B cell (primary cell): ENCODE data around the gene DCBLD2. TPM values are rescaled to one million over a fixed set of nuclear protein-coding genes. Genes with fewer than 3 reads are reported as not detected.

Experiments
- ATAC-seq: fragments of 200-7000 bp; cut with Tn5 transposase; one replicate; pipeline ENCODE4 v1.10.0; 2021; ENCODE audit warnings: low read depth, mild to moderate bottlenecking, moderate number of reproducible peaks, moderate library complexity
- CTCF ChIA-PET: fragments of 350-600 bp; sonication (Branson Sonifier 250); formaldehyde crosslinking; loops from one replicate; lab custom pipeline; 2021; ENCODE audit warnings: antibody characterized with exemption, inconsistent platforms; lab: Charles Lee
- POLR2A ChIA-PET: fragments of 350-600 bp; sonication (Branson Sonifier 250); formaldehyde crosslinking; loops from one replicate; lab custom pipeline; 2021; ENCODE audit warnings: antibody characterized with exemption; lab: Charles Lee
- DNase-seq: peaks from one replicate; pipeline ENCODE4 v3.0.0; 2013
- H2AFZ ChIP-seq: 2 replicates; pipeline ENCODE4 v1.6.1; 2012; ENCODE audit warnings: mild to moderate bottlenecking, low read depth, low read length; ENCODE audit not compliant: insufficient read depth, poor library complexity, severe bottlenecking
- H3K27ac ChIP-seq, 2 donors: 1 replicate in 1 of 2; 2 replicates in 1 of 2; pipeline ENCODE4 v1.5.1; 2012 to 2013; ENCODE audit warnings: low read length in 2 of 2, mild to moderate bottlenecking in 2 of 2, moderate library complexity in 1 of 2
- H3K27me3 ChIP-seq, 4 experiments: fragments of 200-600 bp in 1 of 4; sonication (generic) in 1 of 4; replicated peaks in 1 of 4; 1 replicate in 2 of 4; 2 replicates in 2 of 4; pipeline versions ENCODE4 v1.6.1 to v1.7.0; 2013 to 2016; ENCODE audit warnings: low read length in 3 of 4, mild to moderate bottlenecking in 2 of 4, mixed read lengths in 1 of 4, moderate library complexity in 1 of 4; ENCODE audit not compliant: insufficient read depth in 4 of 4, control insufficient read depth in 3 of 4; ENCODE audit errors: control extremely low read depth in 1 of 4
- H3K36me3 ChIP-seq, 2 experiments: replicated peaks in 1 of 2; 1 replicate in 1 of 2; 2 replicates in 1 of 2; pipeline versions ENCODE4 v1.6.1 to v1.7.1; 2013; ENCODE audit warnings: low read length in 1 of 2; ENCODE audit not compliant: insufficient read depth in 2 of 2, control insufficient read depth in 1 of 2; ENCODE audit errors: control extremely low read depth in 1 of 2, extremely low read depth in 1 of 2
- H3K4me1 ChIP-seq, 2 donors: fragments of 200-600 bp in 1 of 2; sonication (generic) in 1 of 2; 1 replicate in 1 of 2; 2 replicates in 1 of 2; pipeline versions ENCODE4 v1.5.1 to v1.6.1; 2013 to 2017; ENCODE audit warnings: low read length in 2 of 2; ENCODE audit not compliant: control insufficient read depth in 2 of 2, insufficient read depth in 2 of 2
- H3K4me2 ChIP-seq: replicated peaks from 2 replicates; pipeline ENCODE3; 2012; ENCODE audit warnings: mild to moderate bottlenecking, low read depth, low read length; ENCODE audit not compliant: poor library complexity, severe bottlenecking
- H3K4me3 ChIP-seq, 5 experiments: fragments of 200-600 bp in 1 of 5; sonication (generic) in 1 of 5; 1 replicate in 3 of 5; 2 replicates in 2 of 5; pipeline versions ENCODE4 v1.5.1 to v1.7.0; 2011 to 2016; ENCODE audit warnings: low read length in 4 of 5, mild to moderate bottlenecking in 4 of 5, low read depth in 2 of 5, control low read depth in 1 of 5, moderate library complexity in 1 of 5; ENCODE audit not compliant: insufficient read depth in 1 of 5; ENCODE audit errors: control extremely low read depth in 1 of 5, extremely low read depth in 1 of 5
- H3K79me2 ChIP-seq: fragments of 200-600 bp; sonication (generic); one replicate; pipeline ENCODE4 v1.6.0; 2016; ENCODE audit warnings: low read length; ENCODE audit not compliant: control insufficient read depth, insufficient read depth
- H3K9ac ChIP-seq: fragments of 200-600 bp; sonication (generic); 2 replicates; pipeline ENCODE4 v1.6.1; 2017; ENCODE audit warnings: mild to moderate bottlenecking, low read length, moderate library complexity
- H3K9me3 ChIP-seq, 3 donors: one replicate each; pipeline versions ENCODE4 v1.6.1 to v1.7.1; 2013; ENCODE audit warnings: low read length in 2 of 3; ENCODE audit not compliant: control insufficient read depth in 2 of 3, insufficient read depth in 1 of 3; ENCODE audit errors: control extremely low read depth in 1 of 3
- H4K20me1 ChIP-seq: 2 replicates; pipeline ENCODE4 v1.6.0; 2012; ENCODE audit warnings: mild to moderate bottlenecking, low read length; ENCODE audit not compliant: insufficient read depth, control insufficient read depth, poor library complexity, severe bottlenecking
- H3K27ac Mint-ChIP-seq: one replicate; pipeline ENCODE4 v1.8.0; 2021; ENCODE audit warnings: mixed read lengths
- H3K27me3 Mint-ChIP-seq: one replicate; pipeline ENCODE4 v1.8.0; 2021; ENCODE audit warnings: mixed read lengths
- H3K4me1 Mint-ChIP-seq: one replicate; pipeline ENCODE4 v1.8.0; 2021; ENCODE audit warnings: mixed read lengths
- H3K4me3 Mint-ChIP-seq: one replicate; pipeline ENCODE4 v1.8.0; 2021; ENCODE audit warnings: mixed read lengths
- H3K9me3 Mint-ChIP-seq: one replicate; pipeline ENCODE4 v1.8.0; 2022; ENCODE audit warnings: mixed read lengths; ENCODE audit not compliant: insufficient read depth
- CTCF ChIP-seq: fragments of 200-600 bp; IDR thresholded peaks from one replicate; pipeline ENCODE4 v1.8.0; 2022; ENCODE audit warnings: antibody characterized with exemption, mild to moderate bottlenecking
- EZH2 ChIP-seq: IDR thresholded peaks from 2 replicates; pipeline ENCODE4 v1.6.1; 2012; ENCODE audit warnings: borderline replicate concordance, low read depth, mild to moderate bottlenecking, moderate library complexity, low read length; ENCODE audit not compliant: insufficient read depth, poor library complexity, severe bottlenecking
- WGBS: methylation state at CpG from one replicate; pipeline ENCODE4 v1.1.5; 2013; ENCODE audit warnings: missing lambda C conversion rate; ENCODE audit not compliant: insufficient coverage; 5-methylcytosine and 5-hydroxymethylcytosine counted together
- intact Hi-C: fragments of 100-400 bp; cut with micrococcal nuclease; formaldehyde crosslinking; loops from one replicate; pipeline ENCODE4 v1.10.0; 2022
- polyA plus RNA-seq: library from polyadenylated mRNA; depleted of rRNA; stranded (reverse); fragments of >200 nt; gene quantifications from 2 replicates; pipeline ENCODE4 v1.2.3, GENCODE V29; 2012
- total RNA-seq, 2 donors: library from RNA; stranded (reverse); fragments of 120-200 nt in 1 of 2; gene quantifications; 1 replicate in 1 of 2; 2 replicates in 1 of 2; pipeline versions ENCODE4 v1.2.3 to v1.2.4, GENCODE V29; 2013 to 2022

The DCBLD2 gene
- total and polyA plus RNA-seq, 2 donors (not counting 1 experiment from before 2014, with no cell fraction given): 0.37 to 3.5 TPM

GRCh38 chr3:98769448-98769847 is 132.0 kb downstream of the DCBLD2 start:
- H3K36me3 ChIP-seq: no peaks in the 10 kb centered on the region
- Mint-ChIP-seq H3K4me3 (no peak overlapping the region), H3K9me3 (no peaks in the 10 kb centered on the region), H3K27ac (no peak overlapping the region), H3K4me1 (peaks cover under 1% of the 10 kb centered on the region), H3K27me3 (peaks cover 4% of the 10 kb centered on the region)
- no peaks in the 10 kb centered on the region for H3K79me2 ChIP-seq
- H3K4me1 ChIP-seq: no peaks in the 10 kb centered on the region
- intact Hi-C loops: no loop called here
- H3K27me3 ChIP-seq: no peaks in the 10 kb centered on the region
- TF ChIP-seq CTCF (no peak), EZH2 (no peak)
- H3K9me3 ChIP-seq: no peaks in the 10 kb centered on the region
- CTCF ChIA-PET: no interaction called here
- H3K4me3 ChIP-seq: no peak overlapping the region
- POLR2A ChIA-PET: no interaction called here
- ATAC-seq (no peak), DNase-seq (no peak)
- H2AFZ ChIP-seq: no peak overlapping the region
- no peaks in the 10 kb centered on the region for H4K20me1 ChIP-seq
- no peak overlapping the region for H3K4me2 ChIP-seq
- H3K27ac ChIP-seq: no peak overlapping the region
- no peak overlapping the region for H3K9ac ChIP-seq

GRCh38 chr3:98768961-98769360 is 132.5 kb downstream of the DCBLD2 start:
- CTCF ChIA-PET: no interaction called here

More at GRCh38 chr3:98768961-98769360, 132.5 kb downstream of the DCBLD2 start:
- POLR2A ChIA-PET: no interaction called here
- DNase-seq: no peak
- Histone ChIP-seq H3K4me2 (no peak overlapping the region), H3K27me3 (no peaks in the 10 kb centered on the region), H3K27ac (no peak overlapping the region), H4K20me1 (no peaks in the 10 kb centered on the region), H3K9ac (no peak overlapping the region), H3K79me2 (no peaks in the 10 kb centered on the region), H3K4me1 (no peaks in the 10 kb centered on the region), H3K4me3 (no peak overlapping the region), H3K9me3 (no peaks in the 10 kb centered on the region), H3K36me3 (no peaks in the 10 kb centered on the region), H2AFZ (no peak overlapping the region)
- TF ChIP-seq CTCF (no peak), EZH2 (no peak)
- H3K27ac Mint-ChIP-seq: no peak overlapping the region
- WGBS: 100% methylated on average over 1 of the region's 2 CpGs
- no peaks in the 10 kb centered on the region for H3K9me3 Mint-ChIP-seq
- H3K4me1 Mint-ChIP-seq: peaks cover 2% of the 10 kb centered on the region
- intact Hi-C loops: no loop called here
- no peak for ATAC-seq
- H3K4me3 Mint-ChIP-seq: no peak overlapping the region
- peaks cover 4% of the 10 kb centered on the region for H3K27me3 Mint-ChIP-seq
